ENCODE measurements around the gene PEAR1. TPM values are rescaled to one million over a fixed set of nuclear protein-coding genes. Genes with fewer than 3 reads are reported as not detected.

PEAR1 gene
- polyA plus RNA-seq, 1 of the 3 experiments (the other 2 are of a cell fraction), result 1.2 TPM

GRCh38 chr1:156859523-156860112 is 33.9 kb upstream of the PEAR1 start:
- H3K9me2 ChIP-seq, result no peaks in the 10 kb centered on the region
- no peaks in the 10 kb centered on the region for H4K20me1 ChIP-seq (ENCODE audit: insufficient read depth)
- ChIA-PET POLR2A (interaction anchor here (0.6 to 6.4 kb wide), 18 partner anchors 14 to 133 kb away, joined by 3 to 97 read pairs (median 5); partner anchors contain the start of genes HDGF, ISG20L2, METTL25B and MRPL24), CTCF (interaction anchor here (0.6 to 22.1 kb wide), 53 partner anchors 10 to 718 kb away, joined by 3 to 566 read pairs (median 6); partner anchors contain the start of genes CRABP2, HDGF, ISG20L2 and LRRC71)
- H3K36me3 ChIP-seq (replicated peaks in 1 of 2; ENCODE audit: control insufficient read depth in 1 of 2, insufficient read depth in 2 of 2, low read length in 1 of 2), result no peaks in the 10 kb centered on the region
- H3K4me1 ChIP-seq (ENCODE audit: control insufficient read depth in 1 of 2, insufficient read depth in 2 of 2, low read depth in 1 of 2, low read length in 1 of 2), result peaks cover 3 to 74% of the 10 kb centered on the region in 2 experiments; a peak in 2 of 4 replicates
- H3K27ac ChIP-seq (ENCODE audit: low read depth in 2 of 2, low read length in 1 of 2), result peak overlapping the region in 1 of 2 experiments; percentile 97; a peak in 2 of 4 replicates
- H3K9ac ChIP-seq, result no peak overlapping the region
- H2AFZ ChIP-seq (ENCODE audit: low read depth), result no peak overlapping the region
- no peaks in the 10 kb centered on the region for H3K9me3 ChIP-seq
- TF ChIP-seq GATA2 (CRISPR knock-in tag; IDR thresholded peaks at IDR 0.05), result 0 out of 2 replicates have a peak, but pooled peaks have one; percentile 5
- TF ChIP-seq, protein P1, sequence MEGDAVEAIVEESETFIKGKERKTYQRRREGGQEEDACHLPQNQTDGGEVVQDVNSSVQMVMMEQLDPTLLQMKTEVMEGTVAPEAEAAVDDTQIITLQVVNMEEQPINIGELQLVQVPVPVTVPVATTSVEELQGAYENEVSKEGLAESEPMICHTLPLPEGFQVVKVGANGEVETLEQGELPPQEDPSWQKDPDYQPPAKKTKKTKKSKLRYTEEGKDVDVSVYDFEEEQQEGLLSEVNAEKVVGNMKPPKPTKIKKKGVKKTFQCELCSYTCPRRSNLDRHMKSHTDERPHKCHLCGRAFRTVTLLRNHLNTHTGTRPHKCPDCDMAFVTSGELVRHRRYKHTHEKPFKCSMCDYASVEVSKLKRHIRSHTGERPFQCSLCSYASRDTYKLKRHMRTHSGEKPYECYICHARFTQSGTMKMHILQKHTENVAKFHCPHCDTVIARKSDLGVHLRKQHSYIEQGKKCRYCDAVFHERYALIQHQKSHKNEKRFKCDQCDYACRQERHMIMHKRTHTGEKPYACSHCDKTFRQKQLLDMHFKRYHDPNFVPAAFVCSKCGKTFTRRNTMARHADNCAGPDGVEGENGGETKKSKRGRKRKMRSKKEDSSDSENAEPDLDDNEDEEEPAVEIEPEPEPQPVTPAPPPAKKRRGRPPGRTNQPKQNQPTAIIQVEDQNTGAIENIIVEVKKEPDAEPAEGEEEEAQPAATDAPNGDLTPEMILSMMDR (IDR thresholded peaks at IDR 0.05), result no peak
- H3K79me2 ChIP-seq (ENCODE audit: insufficient read depth), result no peaks in the 10 kb centered on the region
- peak; percentile 61 for DNase-seq
- 49% methylated on average over 19 of the region's 33 CpGs for WGBS (ENCODE audit: low lambda C conversion rate)
- H3K27me3 ChIP-seq (ENCODE audit: insufficient read depth), result peaks cover 39% of the 10 kb centered on the region
- peaks cover 4% of the 10 kb centered on the region for H3F3A ChIP-seq (replicated peaks; ENCODE audit: insufficient read depth)
- peak overlapping the region; percentile 91 for H3K4me2 ChIP-seq
- H3K4me3 ChIP-seq (ENCODE audit: low read depth in 2 of 2, low read length in 1 of 2), result peak overlapping the region; percentile 54 to 64

- Histone ChIP-seq H3K4me3 (ENCODE audit: low read depth in 2 of 2, low read length in 1 of 2) (peak overlapping the region; percentile 54 to 64), H2AFZ (ENCODE audit: low read depth) (peak overlapping the region; percentile 76; the same call in 1 of the 2 replicates), H3K27me3 (ENCODE audit: insufficient read depth) (peaks cover 39% of the 10 kb centered on the region), H3K4me1 (ENCODE audit: control insufficient read depth in 1 of 2, insufficient read depth in 2 of 2, low read depth in 1 of 2, low read length in 1 of 2) (peaks cover 3 to 74% of the 10 kb centered on the region in 2 experiments; a peak in 2 of 4 replicates), H3K4me2 (peak overlapping the region; percentile 91), H3K9me2 (no peaks in the 10 kb centered on the region), H3K27ac (ENCODE audit: low read depth in 2 of 2, low read length in 1 of 2) (peak overlapping the region in 1 of 2 experiments; percentile 97; a peak in 2 of 4 replicates), H3K9me3 (no peaks in the 10 kb centered on the region), H3K36me3 (replicated peaks in 1 of 2; ENCODE audit: control insufficient read depth in 1 of 2, insufficient read depth in 2 of 2, low read length in 1 of 2) (no peaks in the 10 kb centered on the region), H3F3A (replicated peaks; ENCODE audit: insufficient read depth) (peaks cover 4% of the 10 kb centered on the region), H3K9ac (no peak overlapping the region), H4K20me1 (ENCODE audit: insufficient read depth) (no peaks in the 10 kb centered on the region), H3K79me2 (ENCODE audit: insufficient read depth) (no peaks in the 10 kb centered on the region)
- TF ChIP-seq FOXM1 (IDR thresholded peaks at IDR 0.05; ENCODE audit: low read depth) (no peak), RAD21 (IDR thresholded peaks at IDR 0.05; ENCODE audit: low read length) (peak; percentile 86), RCOR1 (IDR thresholded peaks at IDR 0.05; ENCODE audit: low read length) (0 out of 2 replicates have a peak, but pooled peaks have one; percentile 12), SMC3 (IDR thresholded peaks at IDR 0.05; ENCODE audit: low read depth, low read length) (peak; percentile 90)
- TF ChIP-seq, protein P1 (IDR thresholded peaks at IDR 0.05), result peak; percentile 85
- TF ChIP-seq, protein P2, sequence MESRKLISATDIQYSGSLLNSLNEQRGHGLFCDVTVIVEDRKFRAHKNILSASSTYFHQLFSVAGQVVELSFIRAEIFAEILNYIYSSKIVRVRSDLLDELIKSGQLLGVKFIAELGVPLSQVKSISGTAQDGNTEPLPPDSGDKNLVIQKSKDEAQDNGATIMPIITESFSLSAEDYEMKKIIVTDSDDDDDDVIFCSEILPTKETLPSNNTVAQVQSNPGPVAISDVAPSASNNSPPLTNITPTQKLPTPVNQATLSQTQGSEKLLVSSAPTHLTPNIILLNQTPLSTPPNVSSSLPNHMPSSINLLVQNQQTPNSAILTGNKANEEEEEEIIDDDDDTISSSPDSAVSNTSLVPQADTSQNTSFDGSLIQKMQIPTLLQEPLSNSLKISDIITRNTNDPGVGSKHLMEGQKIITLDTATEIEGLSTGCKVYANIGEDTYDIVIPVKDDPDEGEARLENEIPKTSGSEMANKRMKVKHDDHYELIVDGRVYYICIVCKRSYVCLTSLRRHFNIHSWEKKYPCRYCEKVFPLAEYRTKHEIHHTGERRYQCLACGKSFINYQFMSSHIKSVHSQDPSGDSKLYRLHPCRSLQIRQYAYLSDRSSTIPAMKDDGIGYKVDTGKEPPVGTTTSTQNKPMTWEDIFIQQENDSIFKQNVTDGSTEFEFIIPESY (IDR thresholded peaks at IDR 0.05; ENCODE audit: borderline replicate concordance, low read depth), result no peak
- peak; percentile 87 for DNase-seq
- under 1% methylated on average over 27 of the region's 35 CpGs for WGBS (ENCODE audit: low lambda C conversion rate)
- ChIA-PET POLR2A (interaction anchor here (0.6 to 6.4 kb wide), 21 partner anchors 8 to 183 kb away, joined by 3 to 97 read pairs (median 4); partner anchors contain the start of genes HDGF, ISG20L2, METTL25B and MRPL24), CTCF (interaction anchor here (0.6 to 22.1 kb wide), 58 partner anchors 10 to 718 kb away, joined by 3 to 566 read pairs (median 5); partner anchors contain the start of genes CRABP2, HDGF, ISG20L2 and LRRC71)
These were observed 33.3 kb upstream of the PEAR1 start for GRCh38 chr1:156860113-156860627.
